ENCODE results near the gene MANSC4.

Gene MANSC4

GRCh38 chr12:27779920-27780611, at the start of gene MANSC4, which contains the start of gene KLHL42:
Gene MANSC4 (minus strand): TSS chr12:27780236. CDS start chr12:27771276, 8,960 bp downstream.
Gene KLHL42 (plus strand): TSS chr12:27780233. CDS start chr12:27780331, 98 bp downstream.
- peak within 1 kb of the TSS; percentile 76 for H3K4me3 Mint-ChIP-seq
- H3K9me3 Mint-ChIP-seq, result no peaks in the 10 kb centered on the region
- H3K4me1 Mint-ChIP-seq (ENCODE audit: low read depth), result peaks cover 28% of the 10 kb centered on the region
- peaks cover 19% of the 10 kb centered on the region for H3K27me3 Mint-ChIP-seq (ENCODE audit: low read depth)
- peaks cover 20% of the 10 kb centered on the region for H3K36me3 Mint-ChIP-seq (ENCODE audit: low read depth)
- H3K27ac Mint-ChIP-seq, result peak within 1 kb of the TSS; percentile 77

- Mint-ChIP-seq H3K4me3 (no peak overlapping the region), H3K4me1 (ENCODE audit: low read depth) (peaks cover 9% of the 10 kb centered on the region), H3K27ac (no peak overlapping the region), H3K27me3 (ENCODE audit: low read depth) (peaks cover 25% of the 10 kb centered on the region), H3K36me3 (ENCODE audit: low read depth) (no peaks in the 10 kb centered on the region), H3K9me3 (no peaks in the 10 kb centered on the region)
These were observed 48.2 kb upstream of the MANSC4 start for GRCh38 chr12:27828196-27828595.

GRCh38 chr12:27826076-27826475, 46.0 kb upstream of the MANSC4 start:
- Mint-ChIP-seq H3K9me3 (no peaks in the 10 kb centered on the region), H3K27ac (no peak overlapping the region), H3K27me3 (ENCODE audit: low read depth) (peaks cover 31% of the 10 kb centered on the region), H3K36me3 (ENCODE audit: low read depth) (no peaks in the 10 kb centered on the region), H3K4me3 (no peak overlapping the region), H3K4me1 (ENCODE audit: low read depth) (peaks cover 30% of the 10 kb centered on the region)

GRCh38 chr12:27824126-27824842, 44.2 kb upstream of the MANSC4 start:
- Mint-ChIP-seq H3K27ac (peak overlapping the region; percentile 23), H3K4me1 (ENCODE audit: low read depth) (peaks cover 30% of the 10 kb centered on the region), H3K9me3 (no peaks in the 10 kb centered on the region), H3K27me3 (ENCODE audit: low read depth) (peaks cover 40% of the 10 kb centered on the region), H3K4me3 (peak overlapping the region; percentile 10), H3K36me3 (ENCODE audit: low read depth) (no peaks in the 10 kb centered on the region)

GRCh38 chr12:27823038-27823437, 43.0 kb upstream of the MANSC4 start:
- H3K4me1 Mint-ChIP-seq (ENCODE audit: low read depth), result peaks cover 35% of the 10 kb centered on the region
- peaks cover 46% of the 10 kb centered on the region for H3K27me3 Mint-ChIP-seq (ENCODE audit: low read depth)
- H3K4me3 Mint-ChIP-seq, result no peak overlapping the region
- no peaks in the 10 kb centered on the region for H3K9me3 Mint-ChIP-seq
- no peaks in the 10 kb centered on the region for H3K36me3 Mint-ChIP-seq (ENCODE audit: low read depth)
- H3K27ac Mint-ChIP-seq, result no peak overlapping the region

- H3K27ac Mint-ChIP-seq, result peak overlapping the region; percentile 77
- peak overlapping the region; percentile 81 for H3K4me3 Mint-ChIP-seq
- peaks cover 47% of the 10 kb centered on the region for H3K27me3 Mint-ChIP-seq (ENCODE audit: low read depth)
- H3K9me3 Mint-ChIP-seq, result no peaks in the 10 kb centered on the region
- peaks cover 37% of the 10 kb centered on the region for H3K4me1 Mint-ChIP-seq (ENCODE audit: low read depth)
- H3K36me3 Mint-ChIP-seq (ENCODE audit: low read depth), result no peaks in the 10 kb centered on the region
These were observed 42.2 kb upstream of the MANSC4 start for GRCh38 chr12:27822076-27822712.

- Mint-ChIP-seq H3K36me3 (ENCODE audit: low read depth) (no peaks in the 10 kb centered on the region), H3K4me1 (ENCODE audit: low read depth) (peaks cover 37% of the 10 kb centered on the region), H3K27ac (no peak overlapping the region), H3K9me3 (no peaks in the 10 kb centered on the region), H3K27me3 (ENCODE audit: low read depth) (peaks cover 47% of the 10 kb centered on the region), H3K4me3 (no peak overlapping the region)
These were observed 41.4 kb upstream of the MANSC4 start for GRCh38 chr12:27821259-27821973.

GRCh38 chr12:27820564-27820963, 40.5 kb upstream of the MANSC4 start:
- Mint-ChIP-seq H3K4me3 (no peak overlapping the region), H3K4me1 (ENCODE audit: low read depth) (peaks cover 37% of the 10 kb centered on the region), H3K27me3 (ENCODE audit: low read depth) (peaks cover 42% of the 10 kb centered on the region), H3K36me3 (ENCODE audit: low read depth) (no peaks in the 10 kb centered on the region), H3K9me3 (no peaks in the 10 kb centered on the region), H3K27ac (no peak overlapping the region)

GRCh38 chr12:27818401-27818918, 38.4 kb upstream of the MANSC4 start:
- Mint-ChIP-seq H3K4me3 (no peak overlapping the region), H3K36me3 (ENCODE audit: low read depth) (no peaks in the 10 kb centered on the region), H3K9me3 (no peaks in the 10 kb centered on the region), H3K4me1 (ENCODE audit: low read depth) (peaks cover 31% of the 10 kb centered on the region), H3K27me3 (ENCODE audit: low read depth) (peaks cover 35% of the 10 kb centered on the region), H3K27ac (no peak overlapping the region)

- H3K36me3 Mint-ChIP-seq (ENCODE audit: low read depth), result no peaks in the 10 kb centered on the region
- peaks cover 26% of the 10 kb centered on the region for H3K4me1 Mint-ChIP-seq (ENCODE audit: low read depth)
- no peak overlapping the region for H3K4me3 Mint-ChIP-seq
- H3K27me3 Mint-ChIP-seq (ENCODE audit: low read depth), result peaks cover 30% of the 10 kb centered on the region
- no peak overlapping the region for H3K27ac Mint-ChIP-seq
- no peaks in the 10 kb centered on the region for H3K9me3 Mint-ChIP-seq
These were observed 37.7 kb upstream of the MANSC4 start for GRCh38 chr12:27817766-27818165.

GRCh38 chr12:27814851-27815591, 35.0 kb upstream of the MANSC4 start:
- no peaks in the 10 kb centered on the region for H3K36me3 Mint-ChIP-seq (ENCODE audit: low read depth)
- H3K4me3 Mint-ChIP-seq, result no peak overlapping the region
- no peaks in the 10 kb centered on the region for H3K9me3 Mint-ChIP-seq
- no peak overlapping the region for H3K27ac Mint-ChIP-seq
- H3K4me1 Mint-ChIP-seq (ENCODE audit: low read depth), result peaks cover 9% of the 10 kb centered on the region
- H3K27me3 Mint-ChIP-seq (ENCODE audit: low read depth), result peaks cover 41% of the 10 kb centered on the region

- Mint-ChIP-seq H3K4me3 (no peak overlapping the region), H3K4me1 (ENCODE audit: low read depth) (peaks cover 9% of the 10 kb centered on the region), H3K27ac (no peak overlapping the region), H3K36me3 (ENCODE audit: low read depth) (no peaks in the 10 kb centered on the region), H3K27me3 (ENCODE audit: low read depth) (peaks cover 35% of the 10 kb centered on the region), H3K9me3 (no peaks in the 10 kb centered on the region)
These were observed 34.4 kb upstream of the MANSC4 start for GRCh38 chr12:27814411-27814810.

- Mint-ChIP-seq H3K27me3 (ENCODE audit: low read depth) (peaks cover 26% of the 10 kb centered on the region), H3K4me1 (ENCODE audit: low read depth) (peaks cover 3% of the 10 kb centered on the region), H3K4me3 (no peak overlapping the region), H3K36me3 (ENCODE audit: low read depth) (no peaks in the 10 kb centered on the region), H3K27ac (no peak overlapping the region), H3K9me3 (no peaks in the 10 kb centered on the region)
These were observed 32.5 kb upstream of the MANSC4 start for GRCh38 chr12:27812502-27812901.
